Duodenal mucosa (tissue), 2 donors: ENCODE measurements around the gene BBS9.

Source experiments
- H3K27ac ChIP-seq: one replicate; pipeline ENCODE4 v1.7.0; 2013; ENCODE audit warnings: low read depth, low read length
- H3K27me3 ChIP-seq, 2 donors: one replicate each; pipeline ENCODE4 v1.7.0; 2013; ENCODE audit warnings: low read length in 2 of 2, control low read depth in 1 of 2; ENCODE audit not compliant: insufficient read depth in 2 of 2, control insufficient read depth in 1 of 2
- H3K36me3 ChIP-seq, 2 donors: one replicate each; pipeline ENCODE4 v1.7.0; 2013; ENCODE audit warnings: low read length in 2 of 2, control low read depth in 1 of 2; ENCODE audit not compliant: insufficient read depth in 2 of 2, control insufficient read depth in 1 of 2
- H3K4me1 ChIP-seq, 2 donors: one replicate each; pipeline ENCODE4 v1.7.0; 2013; ENCODE audit warnings: low read length in 2 of 2, control low read depth in 1 of 2; ENCODE audit not compliant: insufficient read depth in 2 of 2, control insufficient read depth in 1 of 2
- H3K4me3 ChIP-seq, 2 donors: one replicate each; pipeline ENCODE4 v1.7.0; 2013; ENCODE audit warnings: low read length in 2 of 2, low read depth in 1 of 2
- H3K9ac ChIP-seq, 2 donors: one replicate each; pipeline ENCODE4 v1.7.0; 2013; ENCODE audit warnings: low read length in 2 of 2, low read depth in 1 of 2
- H3K9me3 ChIP-seq, 2 donors: one replicate each; pipeline ENCODE4 v1.7.0; 2013; ENCODE audit warnings: low read length in 2 of 2, control low read depth in 1 of 2; ENCODE audit not compliant: control insufficient read depth in 1 of 2

The BBS9 gene

DNA sequence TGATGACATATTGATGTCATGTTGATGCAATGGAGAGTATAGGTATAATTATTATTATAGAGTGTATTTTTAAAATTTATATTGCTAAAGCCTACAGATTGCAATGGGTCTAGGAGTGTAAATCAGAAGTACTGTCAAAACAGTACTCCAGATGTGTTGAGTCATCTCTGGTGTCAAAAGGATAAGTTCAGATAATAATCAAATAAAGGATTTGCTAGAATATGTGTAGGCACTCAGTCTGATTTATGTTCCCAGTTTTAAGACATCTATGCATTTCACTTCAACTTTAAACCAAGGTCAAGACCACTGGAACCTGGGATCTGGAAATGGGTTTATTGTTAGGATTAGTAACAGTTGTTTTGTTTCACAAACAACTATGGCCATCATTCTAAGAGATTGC lies 433.6 kb downstream of the BBS9 start:
- no peaks in the 10 kb centered on the region for H3K27me3 ChIP-seq
- H3K4me3 ChIP-seq = no peak overlapping the region
- no peak overlapping the region for H3K27ac ChIP-seq
- no peaks in the 10 kb centered on the region for H3K9me3 ChIP-seq
- H3K36me3 ChIP-seq = no peaks in the 10 kb centered on the region
- H3K9ac ChIP-seq = no peak overlapping the region
- H3K4me1 ChIP-seq = no peaks in the 10 kb centered on the region

DNA sequence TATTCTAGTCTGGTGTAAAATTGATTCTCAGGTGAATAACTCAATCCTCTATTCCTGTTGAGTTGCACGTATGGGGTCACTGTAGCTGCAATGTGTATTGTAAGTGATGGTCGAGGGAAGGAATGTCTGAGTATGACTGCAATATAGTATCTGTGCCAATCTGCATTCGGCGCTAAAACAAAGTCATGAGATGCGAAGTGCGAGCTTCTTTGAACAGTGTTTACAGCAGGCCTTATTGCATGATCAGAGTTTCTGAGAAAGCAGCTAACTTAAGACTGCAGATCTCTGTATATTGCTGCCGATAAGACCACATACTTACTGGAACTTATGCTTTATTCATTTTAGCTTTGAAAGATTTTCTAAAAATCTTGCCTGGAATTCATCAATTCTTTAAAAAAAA lies 434.3 kb downstream of the BBS9 start:
- no peak overlapping the region for H3K27ac ChIP-seq
- no peaks in the 10 kb centered on the region for H3K27me3 ChIP-seq
- no peaks in the 10 kb centered on the region for H3K36me3 ChIP-seq
- no peaks in the 10 kb centered on the region for H3K9me3 ChIP-seq
- no peak overlapping the region for H3K4me3 ChIP-seq
- H3K9ac ChIP-seq = no peak overlapping the region
- no peaks in the 10 kb centered on the region for H3K4me1 ChIP-seq

DNA sequence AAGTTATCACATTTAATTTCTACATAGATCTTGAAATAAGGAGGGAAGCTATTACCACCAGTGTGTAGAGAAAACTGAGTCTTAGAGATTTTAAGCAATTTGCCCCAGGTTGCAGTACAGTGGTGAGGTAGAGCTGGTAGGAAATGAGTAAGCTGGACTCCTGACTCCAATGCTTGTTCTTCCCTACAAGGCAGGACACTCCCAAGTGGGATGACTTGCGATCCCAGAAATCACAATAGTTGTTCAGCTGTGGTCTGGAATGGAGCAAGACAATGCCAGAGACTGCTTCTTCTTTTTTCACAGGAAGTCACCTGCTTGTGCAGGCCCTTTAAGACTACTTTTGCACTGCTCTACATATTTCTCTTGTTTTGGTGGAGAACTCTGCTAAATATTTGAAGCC lies 448.8 kb downstream of the BBS9 start:
- H3K27ac ChIP-seq = no peak overlapping the region
- no peaks in the 10 kb centered on the region for H3K4me1 ChIP-seq
- H3K4me3 ChIP-seq = no peak overlapping the region
- H3K9ac ChIP-seq = no peak overlapping the region
- H3K9me3 ChIP-seq = no peaks in the 10 kb centered on the region
- no peaks in the 10 kb centered on the region for H3K36me3 ChIP-seq
- H3K27me3 ChIP-seq = no peaks in the 10 kb centered on the region

DNA sequence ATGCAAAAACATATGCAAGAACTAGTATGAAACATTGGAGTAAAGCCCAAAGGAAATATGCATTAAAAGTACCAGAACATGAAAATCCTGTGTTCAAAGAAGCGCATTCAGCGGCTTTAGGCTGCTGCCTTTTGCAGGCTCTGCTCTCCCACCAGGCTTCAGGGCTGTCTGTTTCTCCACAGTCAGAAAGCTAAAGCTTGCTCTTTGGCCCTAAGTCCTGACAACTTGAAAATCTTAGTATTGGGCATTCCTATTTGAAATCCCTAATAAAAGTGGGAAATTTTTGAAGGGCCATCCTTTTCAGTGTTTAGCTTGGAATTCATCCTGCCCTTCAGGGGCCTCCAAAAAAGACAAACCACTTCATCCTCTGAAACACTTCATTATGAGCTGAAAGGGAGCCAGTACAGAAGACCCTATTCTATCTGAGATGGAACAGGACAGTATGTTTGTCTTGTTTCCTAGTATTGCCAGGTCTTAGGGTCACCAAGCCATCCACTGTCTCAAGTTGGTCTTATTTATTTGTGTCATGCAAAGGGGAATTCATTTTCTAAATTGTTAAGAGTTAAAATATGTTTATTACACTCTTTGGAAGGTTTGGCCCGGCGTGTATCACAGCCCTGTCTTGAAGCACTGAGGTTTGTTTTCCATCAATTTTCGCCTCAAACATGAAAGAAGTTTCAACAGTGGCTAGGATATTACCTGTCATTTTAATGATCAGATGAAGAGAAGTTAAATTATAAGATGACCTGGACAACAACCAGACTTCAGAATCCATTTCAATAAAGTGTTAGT lies 449.7 kb downstream of the BBS9 start:
- H3K9ac ChIP-seq = no peak overlapping the region
- no peaks in the 10 kb centered on the region for H3K27me3 ChIP-seq
- H3K9me3 ChIP-seq = no peaks in the 10 kb centered on the region
- no peak overlapping the region for H3K27ac ChIP-seq
- no peak overlapping the region for H3K4me3 ChIP-seq
- no peaks in the 10 kb centered on the region for H3K4me1 ChIP-seq
- no peaks in the 10 kb centered on the region for H3K36me3 ChIP-seq

DNA sequence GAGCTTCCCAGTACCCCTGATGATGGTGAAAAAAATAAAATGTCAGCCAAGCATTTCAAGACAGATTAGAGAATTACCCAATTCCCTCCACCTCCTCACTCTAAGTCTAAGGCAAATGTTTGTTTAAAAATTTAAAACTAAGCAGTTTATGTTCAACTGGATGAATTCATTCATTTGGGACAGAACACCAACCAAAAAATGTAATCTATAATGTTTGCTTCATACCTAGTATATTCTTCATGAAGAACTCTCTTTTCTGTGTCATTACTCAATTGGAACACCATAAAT lies 450.3 kb downstream of the BBS9 start:
- H3K4me3 ChIP-seq = no peak overlapping the region
- H3K36me3 ChIP-seq = no peaks in the 10 kb centered on the region
- no peaks in the 10 kb centered on the region for H3K27me3 ChIP-seq
- no peaks in the 10 kb centered on the region for H3K9me3 ChIP-seq
- H3K4me1 ChIP-seq = no peaks in the 10 kb centered on the region
- H3K27ac ChIP-seq = no peak overlapping the region
- H3K9ac ChIP-seq = no peak overlapping the region

DNA sequence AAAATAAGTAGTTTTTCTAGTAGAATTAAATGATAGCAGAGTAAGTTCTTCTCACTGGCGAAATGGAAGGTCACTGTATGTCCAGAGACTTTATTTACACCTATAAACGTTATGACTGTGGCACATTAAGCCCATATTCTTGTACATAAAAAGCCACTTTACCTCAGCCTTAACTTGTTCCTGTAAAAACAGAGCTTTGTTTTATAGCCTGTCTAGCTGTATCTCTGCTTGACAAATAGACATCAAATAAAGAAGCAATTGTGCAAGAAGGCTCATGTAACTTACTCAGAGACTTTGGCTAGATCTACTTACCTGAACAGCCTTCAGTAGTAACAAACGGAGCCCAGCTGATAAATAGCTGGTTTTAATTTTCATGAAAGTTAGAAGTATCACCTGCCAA lies 451.9 kb downstream of the BBS9 start:
- no peak overlapping the region for H3K9ac ChIP-seq
- no peak overlapping the region for H3K4me3 ChIP-seq
- H3K27me3 ChIP-seq = no peaks in the 10 kb centered on the region
- no peak overlapping the region for H3K27ac ChIP-seq
- H3K4me1 ChIP-seq = no peaks in the 10 kb centered on the region
- no peaks in the 10 kb centered on the region for H3K9me3 ChIP-seq
- no peaks in the 10 kb centered on the region for H3K36me3 ChIP-seq

DNA sequence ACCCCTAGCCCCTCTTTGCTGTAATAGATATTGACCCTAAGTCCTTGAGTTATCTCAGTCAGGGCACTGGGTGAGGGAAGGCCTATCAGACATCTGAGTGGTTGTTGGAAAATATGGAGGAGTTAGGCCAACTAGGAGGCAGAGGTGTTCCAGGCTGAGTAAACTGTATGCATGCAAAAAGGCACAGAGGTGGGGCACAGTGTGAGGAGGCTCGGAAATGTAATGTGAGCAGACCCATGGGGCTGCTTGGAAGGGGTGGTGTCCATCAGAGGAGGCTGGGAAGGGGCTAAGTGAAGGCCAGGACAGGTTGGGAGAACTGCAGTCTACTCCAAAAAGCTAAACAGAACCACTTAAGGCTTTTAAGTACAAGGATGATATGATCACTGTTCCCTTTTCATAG lies 452.7 kb downstream of the BBS9 start:
- Histone ChIP-seq H3K4me3 (no peak overlapping the region), H3K27ac (no peak overlapping the region), H3K27me3 (no peaks in the 10 kb centered on the region), H3K36me3 (no peaks in the 10 kb centered on the region), H3K9ac (no peak overlapping the region), H3K9me3 (no peaks in the 10 kb centered on the region), H3K4me1 (no peaks in the 10 kb centered on the region)

DNA sequence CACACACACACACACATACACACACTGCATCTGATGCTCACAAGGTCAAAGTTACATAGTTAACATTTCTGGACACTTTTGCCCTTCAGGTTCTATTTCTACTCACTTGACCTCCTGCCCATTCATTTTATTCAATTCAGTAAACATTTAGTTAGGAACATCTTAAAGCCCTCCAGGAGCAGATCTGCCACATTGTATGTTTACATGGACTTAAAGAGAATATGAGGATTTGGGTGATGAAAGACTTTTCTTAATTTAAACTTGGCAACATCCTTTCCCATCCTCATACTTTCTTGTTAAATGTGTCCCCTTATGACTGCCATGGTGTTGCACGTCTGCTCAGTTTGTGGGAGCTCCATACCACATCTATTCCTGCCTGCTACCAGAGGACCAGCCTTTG lies 453.2 kb downstream of the BBS9 start:
- Histone ChIP-seq H3K36me3 (no peaks in the 10 kb centered on the region), H3K4me3 (no peak overlapping the region), H3K27ac (no peak overlapping the region), H3K27me3 (no peaks in the 10 kb centered on the region), H3K9ac (no peak overlapping the region), H3K4me1 (no peaks in the 10 kb centered on the region), H3K9me3 (no peaks in the 10 kb centered on the region)

DNA sequence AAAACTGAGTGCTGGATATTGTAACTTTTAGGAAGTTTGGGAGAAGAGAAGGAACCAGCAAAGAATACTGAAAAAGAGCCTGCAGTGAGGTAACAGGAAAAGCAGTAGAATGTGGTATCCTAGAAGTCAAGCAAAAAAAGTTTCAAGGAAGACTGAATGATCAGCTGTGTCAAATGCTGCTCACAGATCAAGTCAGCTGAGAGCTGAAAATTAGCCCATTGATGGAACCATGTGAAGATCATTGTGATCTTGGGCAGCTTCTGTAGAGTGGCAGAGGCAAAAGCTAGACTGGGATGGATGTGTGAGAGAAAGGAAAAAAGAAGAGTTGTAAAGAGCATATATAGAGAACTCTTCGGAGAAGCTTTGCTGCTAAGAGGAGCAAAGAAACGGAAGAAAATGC lies 460.5 kb downstream of the BBS9 start:
- no peak overlapping the region for H3K4me3 ChIP-seq
- no peak overlapping the region for H3K9ac ChIP-seq
- no peaks in the 10 kb centered on the region for H3K27me3 ChIP-seq
- no peaks in the 10 kb centered on the region for H3K4me1 ChIP-seq
- H3K27ac ChIP-seq = no peak overlapping the region
- H3K36me3 ChIP-seq = no peaks in the 10 kb centered on the region
- H3K9me3 ChIP-seq = no peaks in the 10 kb centered on the region

DNA sequence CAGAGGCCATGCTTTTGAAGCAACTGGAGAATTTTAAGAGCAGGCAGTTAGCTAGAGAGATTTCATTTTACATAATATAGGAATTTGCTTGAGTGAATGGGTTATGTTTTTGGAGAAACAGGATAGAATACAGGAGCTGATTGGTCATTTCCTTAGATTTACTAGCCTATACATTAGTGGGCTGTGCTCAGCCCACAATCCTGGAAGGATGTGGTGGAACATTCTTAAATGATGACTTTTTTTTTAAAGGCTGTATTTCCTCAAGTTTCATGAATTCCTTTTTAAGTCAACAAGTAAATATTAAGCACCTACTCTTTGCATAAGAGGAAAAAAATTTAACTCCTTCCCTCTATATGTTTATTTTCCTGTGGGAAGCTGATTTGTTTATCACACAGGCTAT lies 461.6 kb downstream of the BBS9 start:
- Histone ChIP-seq H3K4me3 (no peak overlapping the region), H3K27me3 (no peaks in the 10 kb centered on the region), H3K36me3 (no peaks in the 10 kb centered on the region), H3K4me1 (no peaks in the 10 kb centered on the region), H3K27ac (no peak overlapping the region), H3K9ac (no peak overlapping the region), H3K9me3 (no peaks in the 10 kb centered on the region)

DNA sequence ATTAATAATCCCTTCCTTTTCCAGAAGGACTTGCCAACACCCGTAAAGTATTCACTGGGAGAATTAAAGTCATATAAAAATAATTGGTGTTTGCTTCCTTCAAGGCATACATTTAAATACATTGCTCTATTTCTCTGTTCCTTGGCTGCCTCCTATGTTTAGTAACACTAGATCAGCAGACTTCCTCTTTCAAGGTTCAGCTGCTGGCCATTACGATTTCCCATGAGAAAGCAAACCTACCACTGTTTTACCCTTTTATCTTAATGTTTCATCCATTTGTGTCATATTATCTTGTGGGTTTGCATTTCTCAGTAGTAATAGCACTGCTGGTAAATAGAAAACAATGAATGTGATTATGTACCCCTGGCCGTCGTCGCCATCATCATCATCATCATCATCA lies 462.1 kb downstream of the BBS9 start:
- Histone ChIP-seq H3K27me3 (no peaks in the 10 kb centered on the region), H3K4me1 (no peaks in the 10 kb centered on the region), H3K27ac (no peak overlapping the region), H3K4me3 (no peak overlapping the region), H3K36me3 (no peaks in the 10 kb centered on the region), H3K9ac (no peak overlapping the region), H3K9me3 (no peaks in the 10 kb centered on the region)
